GM12874 (cell line): ENCODE results near the gene MIB1.

ENCODE experiments used
- TF ChIP-seq, protein P1 (sequence below): IDR thresholded peaks from 2 replicates; pipeline ENCODE4 v1.5.1; 2011; ENCODE audit warnings: low read depth, mild to moderate bottlenecking, control low read depth, low read length, moderate library complexity; ENCODE audit not compliant: insufficient read depth

The MIB1 gene

DNA sequence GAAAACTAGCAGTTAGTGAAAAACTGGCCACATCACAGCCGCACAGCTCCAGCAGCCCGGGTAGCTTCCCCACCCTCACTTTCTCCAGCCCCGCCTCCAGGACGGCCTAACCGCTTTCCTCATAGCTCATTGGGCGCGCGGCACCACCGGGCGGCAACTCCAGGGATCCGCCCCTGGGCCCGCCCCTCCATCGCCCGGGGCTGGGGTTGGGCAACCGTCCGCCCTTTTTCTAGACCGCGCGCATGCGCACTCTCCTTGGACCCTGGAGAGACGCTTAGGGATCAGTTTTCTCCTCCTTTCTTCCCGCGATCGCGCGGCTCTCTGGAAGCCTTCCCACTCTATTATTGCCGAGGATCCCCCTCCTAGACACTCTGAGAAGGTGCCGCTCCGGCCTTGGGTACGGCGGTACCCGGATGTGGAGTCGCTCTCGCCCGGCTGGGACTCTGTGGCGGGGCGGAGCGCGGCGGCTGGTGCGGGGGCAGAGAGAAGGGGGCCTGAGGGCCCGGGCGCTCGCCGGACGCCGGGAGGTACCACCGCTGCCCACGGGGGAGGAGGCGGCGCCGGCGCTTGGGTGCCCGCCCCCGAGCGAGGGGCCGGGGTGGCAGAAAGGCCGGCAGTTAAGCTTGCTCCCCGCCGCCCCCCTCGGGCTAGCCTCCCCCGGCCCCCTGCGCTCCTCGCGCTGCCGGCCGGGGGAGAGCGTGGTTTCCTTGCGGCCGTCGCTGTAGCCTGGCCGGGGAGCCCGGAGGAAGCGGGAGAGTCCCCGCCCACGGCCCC lies at the start of gene MIB1:
Gene MIB1 (plus strand): TSS at position 255 of the 774 bp plus-strand sequence. CDS start 792 bp downstream, outside the sequence.
- TF ChIP-seq, protein P1, sequence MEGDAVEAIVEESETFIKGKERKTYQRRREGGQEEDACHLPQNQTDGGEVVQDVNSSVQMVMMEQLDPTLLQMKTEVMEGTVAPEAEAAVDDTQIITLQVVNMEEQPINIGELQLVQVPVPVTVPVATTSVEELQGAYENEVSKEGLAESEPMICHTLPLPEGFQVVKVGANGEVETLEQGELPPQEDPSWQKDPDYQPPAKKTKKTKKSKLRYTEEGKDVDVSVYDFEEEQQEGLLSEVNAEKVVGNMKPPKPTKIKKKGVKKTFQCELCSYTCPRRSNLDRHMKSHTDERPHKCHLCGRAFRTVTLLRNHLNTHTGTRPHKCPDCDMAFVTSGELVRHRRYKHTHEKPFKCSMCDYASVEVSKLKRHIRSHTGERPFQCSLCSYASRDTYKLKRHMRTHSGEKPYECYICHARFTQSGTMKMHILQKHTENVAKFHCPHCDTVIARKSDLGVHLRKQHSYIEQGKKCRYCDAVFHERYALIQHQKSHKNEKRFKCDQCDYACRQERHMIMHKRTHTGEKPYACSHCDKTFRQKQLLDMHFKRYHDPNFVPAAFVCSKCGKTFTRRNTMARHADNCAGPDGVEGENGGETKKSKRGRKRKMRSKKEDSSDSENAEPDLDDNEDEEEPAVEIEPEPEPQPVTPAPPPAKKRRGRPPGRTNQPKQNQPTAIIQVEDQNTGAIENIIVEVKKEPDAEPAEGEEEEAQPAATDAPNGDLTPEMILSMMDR: no peak

DNA sequence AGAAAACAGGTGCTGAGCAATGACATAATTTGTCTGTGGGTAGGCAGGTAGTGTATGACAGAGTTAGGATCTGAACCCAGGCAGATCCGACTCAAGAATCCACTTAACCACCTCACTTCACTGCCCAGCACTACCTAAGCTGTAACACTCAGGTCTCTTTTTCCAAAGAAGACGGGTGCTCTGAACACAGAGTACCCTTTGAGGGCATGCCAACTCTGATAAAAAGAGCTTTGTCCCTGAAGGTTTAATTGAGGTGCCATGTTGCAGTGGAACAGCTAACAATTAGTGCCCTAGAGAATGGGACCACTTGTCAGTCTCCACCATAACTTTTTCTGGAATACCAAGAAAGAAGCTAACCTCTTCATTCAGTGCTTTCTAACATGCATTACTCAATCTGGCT lies 47.3 kb upstream of the MIB1 start:
- TF ChIP-seq, protein P1: no peak

GRCh38 chr18:21700528-21701075 lies 40.0 kb upstream of the MIB1 start:
- TF ChIP-seq, protein P1: no peak

DNA sequence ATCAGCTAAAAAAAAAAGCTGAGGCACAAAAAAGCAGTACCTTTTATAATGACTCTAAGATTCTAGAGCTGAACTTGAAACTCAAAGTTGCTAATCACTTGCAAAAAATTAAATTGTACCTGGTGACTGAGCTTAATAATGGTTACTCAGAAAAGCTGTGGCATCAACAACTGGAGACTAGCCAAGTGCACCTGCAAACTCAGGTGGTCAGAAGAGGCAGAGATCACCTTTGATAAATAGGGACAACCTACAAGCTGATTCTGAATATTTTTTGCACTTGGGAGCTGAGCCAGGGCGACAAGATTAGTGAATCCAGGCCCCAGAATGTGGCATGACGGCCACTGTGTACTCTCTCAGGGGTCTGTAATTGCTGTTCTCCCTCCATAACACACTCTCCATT lies 39.0 kb upstream of the MIB1 start:
- TF ChIP-seq, protein P1: no peak

GRCh38 chr18:21702602-21703001 lies 38.0 kb upstream of the MIB1 start:
- TF ChIP-seq, protein P1: no peak

DNA sequence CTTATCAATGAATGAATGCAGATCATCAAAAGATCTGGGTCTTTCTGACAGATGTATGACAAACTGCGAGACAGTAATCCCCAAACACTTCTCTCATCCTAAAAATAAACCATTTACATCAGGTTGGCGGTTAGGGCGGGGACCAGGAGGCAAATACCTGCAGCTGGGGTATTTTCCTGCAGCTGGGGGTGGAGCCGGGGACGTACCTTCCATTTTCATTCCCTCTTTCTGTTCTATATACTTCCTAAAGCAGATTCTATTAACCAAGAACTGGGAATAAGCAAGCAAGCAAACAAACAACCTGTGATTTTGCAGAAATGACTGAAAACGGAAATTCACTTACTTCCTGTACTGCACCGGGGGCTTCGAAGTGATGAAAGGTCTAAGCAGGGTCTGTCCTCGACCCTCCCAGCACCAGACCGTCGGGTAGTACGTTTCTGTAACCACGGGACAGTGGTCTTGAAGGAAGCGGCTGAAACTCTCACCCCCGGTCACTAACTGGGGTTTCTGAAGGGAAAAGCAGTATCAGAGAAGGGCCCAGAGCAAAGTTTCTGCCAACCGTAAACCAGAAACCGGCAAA lies 37.3 kb upstream of the MIB1 start:
- TF ChIP-seq, protein P1: no peak

GRCh38 chr18:21704603-21705364 lies 35.8 kb upstream of the MIB1 start, which contains the start of gene ABHD3:
Gene ABHD3, minus strand, starts transcription at chr18:21704774. Its CDS starts 109 bp downstream, at chr18:21704665.
- TF ChIP-seq, protein P1: peak; percentile 35; the same call in 1 of the 2 replicates
